A172 (cell line): ENCODE measurements around the gene ENAH. TPM values are rescaled to one million over a fixed set of nuclear protein-coding genes. Genes with fewer than 3 reads are reported as not detected.

Experiments
- DNase-seq: peaks from one replicate; pipeline ENCODE4 v3.0.0-alpha.2; 2015; ENCODE audit warnings: low spot score
- total RNA-seq: library from RNA; depleted of rRNA; stranded (reverse); fragments of >200 nt; shearing (Covaris generic); gene quantifications from 2 replicates; pipeline ENCODE4 v1.2.3, GENCODE V29; 2014

ENAH gene
- total RNA-seq, 1 experiment from 2014 or later: 129 TPM

DNA sequence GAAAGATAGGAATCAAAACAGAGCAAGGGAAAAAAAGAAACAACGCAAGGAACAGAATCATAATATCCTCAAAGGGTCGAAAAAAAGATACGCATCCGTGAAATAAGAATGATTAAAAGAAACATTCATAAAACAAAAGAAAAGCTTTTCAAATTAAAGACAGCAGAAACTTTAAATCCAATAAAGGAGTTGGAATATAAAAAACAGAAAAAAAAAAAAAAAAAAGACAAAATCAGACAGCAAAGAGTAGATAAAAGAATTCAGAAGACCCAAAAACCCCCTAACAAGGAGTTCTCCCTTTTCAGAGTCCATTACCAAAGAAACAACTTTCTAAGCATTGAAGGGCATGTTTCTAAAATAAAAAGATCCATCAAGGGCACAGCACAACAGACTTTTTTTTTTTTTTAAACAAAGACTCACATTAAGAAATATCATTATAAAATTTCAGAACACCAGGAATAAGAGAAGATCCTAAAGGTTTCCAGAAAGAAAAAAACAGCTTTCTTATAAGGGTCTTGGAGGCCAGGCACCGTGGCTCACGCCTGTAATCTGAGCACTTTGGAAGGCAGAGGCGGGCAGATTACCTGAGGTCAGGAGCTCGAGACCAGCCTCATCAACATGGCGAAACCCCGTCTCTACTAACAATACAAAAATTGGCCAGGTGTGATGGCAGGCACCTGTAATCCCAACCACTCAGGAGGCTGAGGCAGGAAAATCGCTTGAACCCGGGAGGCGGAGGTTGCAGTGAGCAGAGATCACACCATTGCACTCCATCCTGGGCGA, 44.7 kb downstream of the ENAH start:
- no peak for DNase-seq

DNA sequence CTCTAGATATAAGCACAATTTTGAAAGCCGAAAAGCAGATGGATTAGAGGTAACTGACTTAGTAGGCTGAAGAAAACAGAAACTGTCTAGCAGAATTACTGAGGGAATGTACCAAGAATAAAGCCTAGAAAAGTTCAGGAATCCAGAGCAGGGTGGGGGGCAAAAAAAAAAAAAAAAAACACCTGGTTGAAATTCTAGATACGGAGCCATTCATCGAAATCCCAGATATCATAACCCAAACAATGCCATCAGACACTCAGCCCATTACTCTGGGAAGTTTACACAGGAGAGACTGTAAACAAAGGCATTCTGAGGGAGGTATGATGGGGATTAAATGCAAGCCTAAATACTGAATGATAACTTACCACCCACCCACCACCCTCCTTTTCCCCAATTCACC, 45.6 kb downstream of the ENAH start:
- DNase-seq: no peak

DNA sequence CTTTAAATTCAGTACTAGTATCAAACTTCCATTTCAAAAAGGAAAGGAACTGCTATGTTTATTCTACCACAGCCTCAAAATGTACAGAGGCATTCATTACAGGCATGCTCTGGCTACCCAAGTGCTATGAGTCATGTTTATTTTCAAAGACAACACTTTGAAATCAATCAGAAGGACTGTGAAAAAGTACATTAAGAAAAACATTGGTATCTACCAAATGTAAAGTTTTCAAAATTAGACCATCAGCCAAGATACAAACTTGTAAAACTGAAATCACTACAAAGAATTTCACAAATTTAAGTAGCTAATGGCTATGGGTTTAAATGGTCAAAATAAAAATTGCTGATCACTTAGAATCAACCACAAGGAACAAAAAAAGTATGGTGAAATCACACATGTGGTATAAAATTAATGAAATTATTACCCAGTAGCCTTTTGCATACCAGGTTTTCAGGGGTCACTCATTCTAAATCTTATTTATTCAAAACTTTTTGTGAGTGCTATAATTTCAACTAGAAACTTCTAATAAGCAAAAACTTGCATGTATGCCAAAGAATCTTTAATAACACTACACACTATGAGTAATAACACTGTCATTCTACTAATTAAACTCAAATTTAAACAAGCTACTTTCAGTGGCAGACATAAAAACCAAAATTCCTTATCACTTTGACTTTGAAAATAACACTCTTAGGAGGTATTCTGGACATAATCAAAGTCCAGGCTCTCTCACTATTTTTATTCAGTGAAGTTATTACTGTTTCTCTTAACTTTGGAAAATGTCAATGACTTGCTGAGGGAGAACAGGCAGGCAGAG, 49.2 kb downstream of the ENAH start:
- DNase-seq: peak; percentile 63

DNA sequence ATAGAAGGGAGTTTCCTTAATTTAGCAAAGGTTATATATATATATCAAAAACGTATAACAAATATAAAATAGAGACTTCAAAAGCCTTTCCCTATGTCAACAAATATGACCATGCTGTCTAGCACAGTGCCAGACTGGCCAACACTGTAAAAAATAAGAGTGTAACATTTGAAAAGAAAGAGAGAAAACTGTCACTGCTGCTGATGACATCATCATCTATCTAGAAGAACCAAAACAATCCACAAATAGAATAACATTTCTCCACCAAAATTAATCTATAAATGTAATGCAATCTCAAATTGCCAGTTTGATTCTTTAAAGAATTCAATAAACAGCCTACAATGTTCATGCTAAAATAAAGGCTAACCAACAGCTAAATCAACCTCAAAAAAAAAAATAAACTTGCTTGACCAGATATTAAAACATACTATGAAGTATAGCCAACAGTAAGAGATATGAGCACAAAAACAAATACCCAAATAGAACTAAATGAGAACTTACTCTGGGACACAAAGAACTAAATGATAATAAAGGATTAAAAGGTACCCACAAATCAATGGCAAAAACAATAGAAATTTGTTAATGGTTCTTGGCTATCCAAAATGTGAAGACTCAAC, 50.2 kb downstream of the ENAH start:
- no peak for DNase-seq

DNA sequence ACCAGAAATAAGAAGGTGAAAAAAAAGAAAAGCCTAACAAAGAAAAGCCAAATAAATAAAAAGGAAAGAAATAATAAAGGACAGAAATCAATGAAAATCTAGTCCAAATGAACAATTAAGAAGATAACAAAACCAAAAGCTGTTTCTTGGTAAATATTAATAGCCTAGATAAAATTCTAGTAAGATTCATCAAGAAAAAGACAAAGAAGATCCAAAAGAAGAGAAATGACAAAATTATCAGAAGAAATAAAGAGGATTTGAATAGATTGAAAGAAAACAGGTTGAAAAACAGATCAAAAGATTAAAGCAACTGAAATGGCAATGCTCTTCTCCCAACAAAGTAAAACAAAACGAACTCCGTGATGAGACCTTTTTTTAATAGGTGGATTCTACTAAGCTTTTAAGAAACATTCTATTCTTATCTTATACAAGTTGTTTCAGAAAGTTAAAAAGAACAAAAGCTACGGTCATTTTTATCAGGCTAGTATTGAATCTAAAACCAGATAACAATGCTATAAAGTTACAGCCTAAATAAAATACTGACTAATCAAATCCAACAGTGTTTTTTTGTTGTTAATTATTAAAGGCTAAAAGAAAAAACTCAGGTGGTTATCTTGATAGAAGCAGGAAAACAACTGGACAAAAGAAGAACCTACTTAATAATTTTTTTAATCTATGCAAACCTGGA, 50.9 kb downstream of the ENAH start:
- DNase-seq: no peak

DNA sequence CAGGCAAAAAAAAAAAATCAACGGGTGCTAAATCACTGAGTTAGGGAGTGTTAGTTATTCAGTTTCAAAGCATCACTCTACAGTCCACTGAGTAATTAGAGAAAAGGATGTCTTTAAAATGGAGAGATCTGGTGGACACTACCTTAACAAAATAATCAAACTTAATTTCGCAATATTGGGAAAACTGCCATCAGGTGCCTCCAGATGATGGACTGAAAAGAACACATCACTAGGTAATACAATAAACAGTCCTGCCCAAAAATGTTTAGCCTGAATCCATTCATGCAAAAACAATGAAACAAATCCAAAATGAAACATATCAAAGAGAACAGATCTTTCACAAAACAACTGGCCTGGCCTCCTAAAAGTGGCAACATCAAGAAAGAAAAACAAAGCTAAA, 54.1 kb downstream of the ENAH start:
- no peak for DNase-seq

DNA sequence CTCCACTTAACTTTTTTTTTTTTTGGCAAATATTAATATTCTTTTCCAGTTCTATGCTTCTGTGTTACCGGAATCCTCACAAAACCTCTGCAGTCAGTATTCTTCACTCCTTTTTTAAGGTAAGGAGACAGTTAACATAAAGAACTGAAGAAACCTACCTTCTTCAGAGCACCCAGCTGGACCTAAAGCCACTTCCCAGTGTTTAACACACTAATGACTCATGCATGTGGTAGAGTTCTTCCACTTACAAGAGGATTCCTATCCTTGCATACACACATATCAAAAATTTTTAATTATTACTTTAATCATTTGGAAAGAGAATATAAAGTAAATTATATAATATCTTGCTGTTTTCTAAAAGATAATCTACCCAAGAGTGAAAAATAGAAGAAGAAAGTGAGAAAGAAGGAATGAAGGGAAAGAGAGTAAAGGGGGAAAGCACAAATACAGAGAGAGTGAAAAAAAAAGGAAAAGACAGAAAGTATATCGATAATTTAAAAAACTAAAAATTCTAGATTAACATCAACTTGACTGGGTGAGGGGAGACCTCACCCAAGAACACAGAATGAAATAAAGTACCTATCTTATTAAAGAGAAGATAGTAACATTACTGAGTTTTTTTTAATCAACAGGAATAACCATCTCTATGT, 54.9 kb downstream of the ENAH start:
- peak; percentile 18 for DNase-seq

DNA sequence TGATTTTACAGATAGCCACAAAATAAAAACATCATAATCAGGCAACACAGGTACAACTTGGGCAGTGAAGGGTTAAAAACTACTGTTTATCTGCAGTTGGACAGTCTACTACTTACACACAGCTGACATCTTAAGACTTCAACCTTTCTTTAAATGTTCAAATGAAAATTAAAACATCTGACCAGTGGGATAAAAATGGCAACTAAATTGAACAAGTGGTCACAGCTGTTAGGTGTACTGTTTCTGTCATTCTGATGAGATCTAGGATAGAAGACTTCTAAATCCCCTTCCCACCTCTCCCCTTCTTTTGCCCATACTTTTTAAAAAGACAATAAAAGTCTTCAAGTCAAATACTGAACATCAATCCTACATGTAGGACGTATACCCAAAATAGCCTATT, 56.2 kb downstream of the ENAH start:
- no peak for DNase-seq

DNA sequence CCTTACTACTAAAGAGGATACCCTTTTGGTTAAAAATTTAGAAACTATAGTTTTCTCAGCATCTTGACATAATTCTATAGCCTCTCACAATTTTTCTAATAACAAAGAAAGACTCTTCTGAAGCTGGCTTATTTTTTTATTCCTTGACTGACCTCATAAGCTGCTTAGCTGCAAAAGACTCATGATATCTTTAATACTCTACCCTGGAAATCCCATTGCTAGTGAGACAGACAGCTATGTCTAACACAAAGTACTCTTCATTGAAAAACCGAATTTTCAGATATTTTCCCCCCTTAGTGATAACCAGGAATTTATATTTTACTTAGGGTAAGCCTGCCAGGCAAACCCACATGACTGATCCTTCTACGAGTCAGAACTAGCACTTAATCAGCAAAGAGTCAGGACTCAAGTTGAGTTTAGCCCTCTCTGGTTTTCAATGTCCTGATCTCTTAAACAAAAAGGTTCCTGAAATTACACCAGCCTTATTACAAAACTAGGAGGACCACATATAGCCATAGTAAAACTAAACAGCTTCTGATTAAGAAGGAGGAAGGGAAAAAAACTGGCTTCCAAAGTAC, 56.9 kb downstream of the ENAH start:
- DNase-seq: no peak

DNA sequence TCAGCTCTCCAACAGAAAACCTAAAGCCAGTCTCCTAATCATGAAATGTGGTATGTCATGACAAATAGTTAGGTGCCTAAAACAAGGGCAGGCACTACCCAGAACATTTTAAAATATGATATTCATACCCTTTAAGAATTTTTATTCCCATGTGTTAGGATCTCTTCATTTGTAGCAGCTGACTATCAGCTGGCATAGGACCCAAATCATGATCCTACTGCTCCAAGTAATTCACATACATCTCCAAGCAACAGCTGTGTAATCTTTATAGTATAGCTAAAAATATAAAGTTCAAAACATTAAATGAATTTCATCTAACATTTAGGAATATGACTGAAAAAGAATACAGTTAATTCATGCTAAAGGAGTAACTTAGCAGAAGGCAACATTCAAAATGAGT, 57.5 kb downstream of the ENAH start:
- no peak for DNase-seq

DNA sequence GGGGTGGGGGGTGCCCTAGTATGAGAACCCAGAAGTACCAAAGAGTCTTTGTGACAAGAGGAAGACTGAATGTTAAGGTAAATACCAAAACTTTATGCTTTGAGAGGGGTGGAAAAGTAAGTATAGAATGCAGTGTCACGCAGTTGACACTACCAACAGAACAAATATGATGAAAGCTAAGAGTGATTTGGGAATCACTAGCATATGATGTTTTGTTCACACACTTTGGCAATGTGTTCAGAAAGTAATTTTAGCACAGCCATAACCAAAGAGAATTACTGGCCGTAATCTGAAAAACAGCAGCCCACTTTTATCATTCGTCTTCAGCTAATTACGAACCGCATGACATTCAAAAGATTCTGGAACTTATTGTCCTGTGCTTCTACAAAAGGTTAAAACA, 59.5 kb downstream of the ENAH start:
- no peak for DNase-seq

DNA sequence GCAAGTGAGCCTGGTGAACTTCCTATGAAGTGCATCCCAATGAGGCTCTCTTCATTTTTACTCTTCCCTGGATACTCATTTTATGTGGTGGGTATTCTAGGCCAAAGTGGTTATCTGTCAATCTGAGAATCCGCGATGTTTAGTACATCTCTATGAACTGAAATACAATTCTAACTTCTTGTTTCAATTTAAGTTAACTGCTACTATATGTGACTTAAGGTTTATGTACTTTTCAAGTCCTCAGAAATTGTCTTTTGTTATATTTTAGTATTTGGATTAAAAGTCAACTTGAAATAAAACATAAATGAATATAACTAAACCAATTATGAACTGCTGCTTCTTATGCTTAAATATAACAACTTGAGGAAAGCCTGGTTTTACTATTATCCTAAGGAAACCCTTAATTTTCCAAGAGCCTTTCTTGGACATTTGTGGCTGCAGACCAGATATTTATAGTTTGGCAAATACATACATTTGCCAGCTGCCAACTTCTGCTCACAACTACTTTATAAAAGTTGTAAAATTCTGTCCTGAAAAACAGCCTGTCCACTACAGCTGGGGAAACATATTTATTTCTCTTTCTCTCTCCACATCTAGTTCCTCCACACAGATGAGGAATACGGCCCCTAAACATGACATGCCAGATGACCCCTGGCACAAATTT, 60.4 kb downstream of the ENAH start:
- no peak for DNase-seq

DNA sequence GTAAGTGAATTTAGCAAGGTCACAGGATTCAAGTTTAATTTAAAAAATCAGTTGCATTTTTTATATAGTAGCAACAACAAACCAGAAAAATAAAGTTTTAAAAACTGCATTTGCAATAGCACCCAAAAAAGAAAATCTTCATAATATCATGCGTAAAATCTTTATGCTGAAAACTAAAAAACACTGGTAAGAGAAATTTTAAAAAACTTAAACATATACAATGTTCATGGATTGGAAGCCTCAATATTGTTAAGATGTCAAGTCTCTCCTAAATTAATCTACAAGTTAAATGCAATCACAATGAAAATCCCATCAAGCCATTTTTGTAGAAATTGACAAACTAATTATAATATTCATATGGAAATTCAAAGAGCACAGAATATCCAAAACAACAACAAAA, 65.6 kb downstream of the ENAH start:
- DNase-seq: no peak

DNA sequence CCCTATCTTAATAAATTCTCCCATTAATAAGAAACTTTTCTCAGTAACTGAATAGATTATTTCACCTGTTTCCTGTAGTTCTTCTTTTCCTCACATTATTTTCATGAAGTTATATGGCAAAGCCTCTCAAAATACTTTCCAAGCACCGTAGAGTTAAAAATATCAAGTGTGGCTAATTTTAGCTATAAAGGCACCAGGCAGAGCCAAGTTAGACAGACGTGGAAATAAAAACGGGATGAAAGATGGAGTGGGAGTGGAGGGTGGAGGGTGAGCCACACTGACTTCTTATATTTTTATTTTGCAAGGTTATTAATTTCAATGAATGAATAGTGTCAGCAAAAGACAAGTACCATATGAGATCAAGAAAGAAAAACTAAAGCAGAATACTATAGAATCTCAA, 71.7 kb downstream of the ENAH start:
- no peak for DNase-seq

DNA sequence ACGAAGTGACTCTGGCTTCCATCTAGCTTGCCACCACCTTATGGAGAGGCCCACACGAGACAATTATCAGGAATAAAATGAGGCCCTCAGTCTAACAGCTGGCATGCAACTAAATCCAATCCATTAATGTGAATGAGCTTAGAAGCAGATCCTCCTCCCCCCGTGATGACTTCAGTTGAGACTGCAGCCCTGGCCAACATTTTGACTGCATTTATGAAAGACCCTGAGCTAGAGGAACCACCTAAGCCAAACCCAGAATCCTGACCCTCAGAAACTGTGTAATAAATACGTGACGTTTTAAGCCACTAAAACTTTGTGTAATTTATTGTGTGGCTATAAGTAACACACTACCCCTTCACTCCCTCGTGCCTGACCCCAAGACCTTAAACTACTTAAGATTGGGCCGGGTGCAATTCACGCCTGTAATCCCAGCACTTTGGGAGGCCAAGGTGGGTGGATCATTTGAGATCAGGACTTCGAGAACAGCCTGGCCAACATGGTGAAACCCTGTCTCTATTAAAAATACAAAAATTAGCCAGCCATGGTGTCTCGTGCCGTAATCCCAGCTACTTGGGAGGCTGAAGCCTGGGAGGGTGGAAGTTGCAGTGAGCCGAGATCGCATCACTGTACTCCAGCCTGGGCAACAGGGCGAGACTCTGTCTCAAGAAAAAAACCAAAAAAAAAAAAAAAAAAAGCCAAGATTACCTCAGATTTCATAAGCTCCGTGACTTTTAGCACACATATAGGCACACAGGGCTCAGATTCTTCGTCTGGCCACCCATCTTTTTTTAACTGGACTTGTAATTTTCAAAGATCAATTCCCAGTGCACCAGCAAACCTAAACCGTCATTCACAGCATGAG, 72.5 kb downstream of the ENAH start:
- DNase-seq: no peak

DNA sequence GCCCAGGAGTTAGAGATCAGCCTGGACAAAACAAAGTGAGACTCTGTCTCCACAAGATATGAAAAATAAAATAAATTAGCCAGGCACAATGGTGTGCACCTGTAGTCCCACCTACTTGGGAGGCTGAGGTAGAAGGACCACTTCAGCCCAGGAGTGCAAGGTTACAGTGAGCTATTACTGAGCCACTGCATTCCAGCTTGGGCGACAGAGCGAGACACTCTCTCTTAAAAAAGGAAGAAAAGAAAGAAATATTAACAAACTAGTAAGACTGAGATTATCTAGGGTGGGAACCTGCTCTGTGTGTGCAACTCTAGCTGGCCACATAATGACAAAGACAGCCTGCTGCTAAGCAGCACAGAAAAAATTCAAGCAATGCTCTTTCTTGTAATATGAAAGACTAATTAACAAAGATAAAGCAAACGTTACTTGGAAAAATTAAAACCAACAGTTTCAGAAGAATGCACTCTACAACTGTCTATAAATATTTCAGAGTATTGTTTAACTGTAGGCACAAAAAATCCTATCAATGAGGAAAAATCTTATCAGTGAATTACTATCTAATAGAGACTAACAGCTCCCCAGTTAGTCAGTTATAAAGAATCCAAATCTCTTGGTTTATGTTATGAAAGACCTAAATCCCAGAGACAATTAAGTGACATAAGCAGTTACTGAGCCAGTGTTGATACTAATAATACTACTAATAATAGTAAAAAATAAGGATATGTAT, 74.5 kb downstream of the ENAH start:
- DNase-seq: no peak

DNA sequence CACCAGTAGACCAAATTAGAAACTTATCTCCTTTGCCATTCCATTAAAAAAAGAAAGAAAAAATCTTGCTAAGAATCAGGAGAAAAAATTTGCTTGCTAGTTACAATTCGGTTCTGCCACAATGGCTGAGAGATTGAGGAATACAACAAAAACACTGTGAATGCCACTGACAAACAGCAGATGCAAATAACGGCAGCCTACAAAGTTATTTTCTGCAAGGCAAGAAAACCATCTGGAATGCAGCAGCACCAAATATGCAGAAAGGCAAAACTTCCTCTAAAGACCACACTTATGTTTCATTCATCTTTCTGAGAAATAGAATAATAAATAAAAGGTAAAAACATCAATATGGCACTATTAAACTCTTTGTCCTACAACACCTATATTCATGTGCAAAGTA, 75.7 kb downstream of the ENAH start:
- no peak for DNase-seq

DNA sequence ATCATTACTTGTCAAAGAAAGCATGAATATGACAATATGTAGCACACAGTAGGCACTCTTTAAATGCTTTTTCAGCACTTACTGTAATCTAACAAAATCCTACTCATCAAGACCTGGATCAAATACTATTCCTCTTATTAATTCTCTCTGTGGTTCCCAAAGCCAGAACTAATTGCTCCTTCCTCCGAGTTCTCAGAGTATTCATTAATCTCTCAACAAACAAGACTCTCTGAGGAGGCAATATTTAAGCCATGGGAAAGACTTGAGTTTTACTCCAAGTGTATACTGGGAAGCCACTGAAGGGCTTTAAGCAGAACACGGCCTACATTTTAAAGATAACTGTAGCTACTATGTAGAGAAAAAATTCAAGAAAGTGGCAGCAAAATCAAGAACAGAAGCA, 79.7 kb downstream of the ENAH start:
- no peak for DNase-seq

DNA sequence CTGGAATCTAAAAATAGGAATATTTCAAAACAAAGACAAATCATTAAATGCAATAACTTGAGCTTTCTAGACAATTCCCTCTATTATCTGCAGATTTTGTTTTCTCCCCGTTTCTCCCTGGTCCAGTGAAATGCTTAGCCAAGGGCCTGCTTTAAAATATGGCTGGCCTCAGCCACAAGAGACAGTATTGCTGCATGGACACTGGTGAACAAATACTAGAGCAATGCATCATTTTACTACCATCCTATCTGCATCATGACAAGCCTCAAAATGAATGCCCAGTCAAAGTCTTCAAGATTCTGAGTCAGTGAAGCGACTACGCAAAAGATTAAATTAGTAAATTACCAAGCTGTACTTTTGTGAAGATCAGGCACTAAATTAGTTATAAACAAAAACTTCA, 80.5 kb downstream of the ENAH start:
- DNase-seq: peak; percentile 31
